ENCODE measurements around the gene DIPK1B.

DNA sequence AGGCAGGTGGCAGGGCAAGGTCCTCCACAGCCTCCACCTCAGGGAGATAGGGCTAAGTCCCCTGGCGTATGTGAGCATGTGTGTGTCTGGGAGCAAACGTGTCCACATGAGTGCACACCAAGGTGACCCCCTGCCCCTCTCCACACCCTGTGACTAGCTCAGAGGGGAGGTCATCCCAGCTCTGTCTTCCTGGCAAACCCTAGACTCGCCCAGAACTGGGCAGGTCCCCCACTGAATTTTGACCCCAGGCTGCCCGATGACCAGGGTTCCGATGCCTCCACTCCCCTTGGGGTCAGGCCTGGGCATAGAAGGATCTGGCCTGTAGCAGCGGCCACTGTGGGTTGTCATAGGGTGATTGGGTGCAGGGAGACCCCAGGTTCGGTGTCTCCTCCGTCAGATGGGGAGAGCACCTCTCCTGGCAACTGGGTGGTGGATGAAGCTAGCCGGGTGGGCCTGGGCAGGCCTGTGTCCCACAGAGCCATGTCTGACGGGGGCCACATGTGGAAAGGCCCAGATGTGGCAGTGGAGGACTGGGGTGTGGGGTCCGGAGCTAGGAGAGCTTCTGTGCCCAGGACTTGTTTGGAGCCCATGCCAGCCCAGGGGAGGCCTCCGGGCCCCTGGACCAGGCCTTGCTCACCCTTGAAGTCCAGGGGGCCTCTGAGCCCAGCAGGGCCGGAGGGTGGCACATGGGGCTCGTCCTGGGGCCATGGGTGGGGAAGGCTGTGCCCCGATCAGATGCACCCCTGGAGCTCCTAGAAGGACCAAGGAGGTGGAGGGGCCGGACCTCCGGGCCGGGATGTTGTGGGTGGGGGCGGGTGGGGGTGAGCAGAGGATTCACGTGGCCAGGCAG is 6.2 kb downstream of the DIPK1B start:
- TF ChIP-seq, protein P1, sequence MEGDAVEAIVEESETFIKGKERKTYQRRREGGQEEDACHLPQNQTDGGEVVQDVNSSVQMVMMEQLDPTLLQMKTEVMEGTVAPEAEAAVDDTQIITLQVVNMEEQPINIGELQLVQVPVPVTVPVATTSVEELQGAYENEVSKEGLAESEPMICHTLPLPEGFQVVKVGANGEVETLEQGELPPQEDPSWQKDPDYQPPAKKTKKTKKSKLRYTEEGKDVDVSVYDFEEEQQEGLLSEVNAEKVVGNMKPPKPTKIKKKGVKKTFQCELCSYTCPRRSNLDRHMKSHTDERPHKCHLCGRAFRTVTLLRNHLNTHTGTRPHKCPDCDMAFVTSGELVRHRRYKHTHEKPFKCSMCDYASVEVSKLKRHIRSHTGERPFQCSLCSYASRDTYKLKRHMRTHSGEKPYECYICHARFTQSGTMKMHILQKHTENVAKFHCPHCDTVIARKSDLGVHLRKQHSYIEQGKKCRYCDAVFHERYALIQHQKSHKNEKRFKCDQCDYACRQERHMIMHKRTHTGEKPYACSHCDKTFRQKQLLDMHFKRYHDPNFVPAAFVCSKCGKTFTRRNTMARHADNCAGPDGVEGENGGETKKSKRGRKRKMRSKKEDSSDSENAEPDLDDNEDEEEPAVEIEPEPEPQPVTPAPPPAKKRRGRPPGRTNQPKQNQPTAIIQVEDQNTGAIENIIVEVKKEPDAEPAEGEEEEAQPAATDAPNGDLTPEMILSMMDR (IDR thresholded peaks at IDR 0.05) = no peak
- no peak for TF ChIP-seq POLR2A (IDR thresholded peaks at IDR 0.05)

Measured in thyroid gland (tissue), 4 donors.